GM23248 (cell line): ENCODE results near the gene OGFOD1.

Experiments used
- EZH2 ChIP-seq: fragments of 200-600 bp; sonication (generic); IDR thresholded peaks from 2 replicates; pipeline ENCODE4 v1.6.1; 2018; ENCODE audit warnings: antibody characterized with exemption, mild to moderate bottlenecking; ENCODE audit not compliant: insufficient read depth, poor library complexity, severe bottlenecking
- EZH2phosphoT487 ChIP-seq: fragments of 200-600 bp; sonication (generic); IDR thresholded peaks from 2 replicates; pipeline ENCODE4 v1.6.1; 2018; ENCODE audit warnings: antibody characterized with exemption, moderate library complexity, mild to moderate bottlenecking, low read depth; ENCODE audit not compliant: insufficient read depth

- TF ChIP-seq EZH2phosphoT487 (no peak), EZH2 (no peak)
Observed at GRCh38 chr16:56423584-56424403, 27.6 kb upstream of the OGFOD1 start.
